ES-I3 (cell line): Measurements from ENCODE around the gene IRGC.

ENCODE experiments used
- H3K36me3 ChIP-seq: 2 replicates; pipeline ENCODE4 v1.6.1; 2013; ENCODE audit warnings: mild to moderate bottlenecking, low read length, control low read depth, moderate library complexity; ENCODE audit not compliant: insufficient read depth
- H3K4me1 ChIP-seq: 2 replicates; pipeline ENCODE4 v1.6.1; 2013; ENCODE audit warnings: mild to moderate bottlenecking, control low read depth, low read length; ENCODE audit not compliant: insufficient read depth
- H3K9ac ChIP-seq: 2 replicates; pipeline ENCODE4 v1.6.1; 2013; ENCODE audit warnings: low read depth, mild to moderate bottlenecking, low read length, moderate library complexity
- H3K9me3 ChIP-seq: 2 replicates; pipeline ENCODE4 v1.6.1; 2013; ENCODE audit warnings: mild to moderate bottlenecking, low read length, moderate library complexity; ENCODE audit not compliant: control insufficient read depth, insufficient read depth

IRGC gene

DNA sequence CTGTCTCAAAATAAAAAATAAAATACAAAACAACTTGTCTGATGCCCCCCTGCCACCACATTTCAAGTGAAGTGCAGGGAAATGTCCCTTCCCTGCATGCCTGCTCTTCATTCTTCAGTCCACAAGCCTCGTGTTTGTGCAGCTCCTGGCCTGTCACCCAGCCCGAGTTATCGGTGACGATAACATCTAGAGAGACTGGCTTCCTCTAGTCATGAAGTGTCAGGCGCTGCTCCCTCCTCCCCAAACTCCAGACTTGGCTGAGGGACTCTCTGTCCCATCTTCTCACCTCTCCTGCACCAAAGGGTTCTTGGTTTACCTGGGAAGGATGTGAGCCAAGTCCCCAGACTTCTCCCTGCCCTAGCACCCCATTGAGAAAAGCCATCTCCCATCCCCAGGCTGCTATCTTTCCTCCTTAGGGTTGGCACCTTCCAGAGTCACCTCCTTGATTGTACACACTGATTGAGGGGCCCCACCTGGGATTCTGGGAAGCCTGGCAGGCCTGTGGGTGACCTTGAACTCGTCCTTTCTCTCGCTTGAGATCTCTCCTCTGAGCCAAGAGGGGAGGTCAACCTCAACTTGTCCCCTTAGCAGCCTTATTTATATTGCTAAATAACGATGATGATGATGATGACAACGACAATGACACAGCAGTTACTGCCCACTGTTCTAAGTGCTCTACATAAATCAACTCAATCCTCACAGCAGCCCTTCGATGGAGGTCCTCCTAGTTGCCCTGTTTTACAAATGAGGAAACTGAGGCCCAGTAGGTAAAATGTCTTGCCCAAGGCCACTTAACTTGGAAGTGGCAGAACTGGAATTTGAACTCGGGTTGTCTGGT is 32.8 kb upstream of the IRGC start:
- no peaks in the 10 kb centered on the region for H3K36me3 ChIP-seq
- peaks cover 17% of the 10 kb centered on the region for H3K4me1 ChIP-seq
- H3K9me3 ChIP-seq = no peaks in the 10 kb centered on the region
- no peak overlapping the region for H3K9ac ChIP-seq

DNA sequence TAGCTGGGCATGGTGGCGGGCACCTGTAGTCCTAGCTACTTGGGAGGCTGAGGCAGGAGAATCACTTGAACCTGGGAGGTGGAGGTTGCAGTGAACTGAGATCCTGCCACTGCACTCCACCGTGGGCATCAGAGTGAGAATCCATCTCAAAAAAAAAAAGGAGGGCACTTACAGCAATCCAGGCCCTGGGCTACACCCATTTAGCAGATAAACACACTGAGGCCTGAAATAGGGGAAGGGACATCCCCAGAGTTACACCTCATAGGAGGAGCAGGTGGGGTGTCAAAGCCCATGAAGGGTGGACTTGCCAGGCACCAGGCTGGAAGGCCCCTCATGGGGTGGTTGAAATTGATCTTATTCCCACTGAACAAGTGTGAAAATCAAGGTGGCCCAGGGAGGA is 32.0 kb upstream of the IRGC start:
- Histone ChIP-seq H3K9me3 (no peaks in the 10 kb centered on the region), H3K36me3 (no peaks in the 10 kb centered on the region), H3K9ac (no peak overlapping the region), H3K4me1 (peaks cover 17% of the 10 kb centered on the region)

DNA sequence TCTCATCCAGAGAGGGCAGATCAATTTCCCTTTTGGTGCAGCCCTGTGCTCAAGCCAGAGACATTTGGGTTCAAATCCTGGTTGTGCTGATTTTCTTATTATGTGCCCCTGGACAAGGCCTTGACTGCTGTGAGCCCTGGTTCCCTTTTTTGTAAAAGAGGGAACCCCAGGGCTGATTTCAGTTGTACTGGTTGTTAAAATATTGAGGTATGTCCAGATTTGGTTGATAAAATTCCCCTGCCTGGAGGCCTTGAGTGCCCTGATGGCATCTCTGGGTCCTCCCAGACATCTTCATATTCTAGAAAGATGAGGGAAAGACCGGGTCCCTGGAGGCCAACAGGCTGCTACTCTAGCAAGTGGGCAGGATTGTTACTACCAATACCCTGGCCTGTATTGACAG is 31.6 kb upstream of the IRGC start:
- H3K9ac ChIP-seq = no peak overlapping the region
- no peaks in the 10 kb centered on the region for H3K36me3 ChIP-seq
- H3K4me1 ChIP-seq = peaks cover 17% of the 10 kb centered on the region
- H3K9me3 ChIP-seq = no peaks in the 10 kb centered on the region

DNA sequence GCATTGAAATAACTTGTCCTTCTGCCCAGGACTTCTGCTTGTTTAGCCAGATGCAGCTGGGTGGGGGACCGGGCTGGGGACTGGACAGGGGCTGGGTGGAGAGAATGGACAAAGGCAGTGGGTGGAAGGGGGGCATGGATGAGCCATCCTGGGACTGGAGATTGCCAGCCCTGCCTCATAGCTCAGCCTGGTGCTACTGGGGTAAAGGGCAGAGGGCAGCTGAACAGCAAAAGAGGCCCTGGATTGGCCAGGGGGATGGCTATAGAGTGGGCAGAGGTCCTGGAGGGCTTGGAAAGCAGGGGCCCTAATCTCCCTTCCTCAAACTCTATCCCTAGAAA is 28.2 kb upstream of the IRGC start:
- H3K4me1 ChIP-seq = peaks cover 17% of the 10 kb centered on the region

DNA sequence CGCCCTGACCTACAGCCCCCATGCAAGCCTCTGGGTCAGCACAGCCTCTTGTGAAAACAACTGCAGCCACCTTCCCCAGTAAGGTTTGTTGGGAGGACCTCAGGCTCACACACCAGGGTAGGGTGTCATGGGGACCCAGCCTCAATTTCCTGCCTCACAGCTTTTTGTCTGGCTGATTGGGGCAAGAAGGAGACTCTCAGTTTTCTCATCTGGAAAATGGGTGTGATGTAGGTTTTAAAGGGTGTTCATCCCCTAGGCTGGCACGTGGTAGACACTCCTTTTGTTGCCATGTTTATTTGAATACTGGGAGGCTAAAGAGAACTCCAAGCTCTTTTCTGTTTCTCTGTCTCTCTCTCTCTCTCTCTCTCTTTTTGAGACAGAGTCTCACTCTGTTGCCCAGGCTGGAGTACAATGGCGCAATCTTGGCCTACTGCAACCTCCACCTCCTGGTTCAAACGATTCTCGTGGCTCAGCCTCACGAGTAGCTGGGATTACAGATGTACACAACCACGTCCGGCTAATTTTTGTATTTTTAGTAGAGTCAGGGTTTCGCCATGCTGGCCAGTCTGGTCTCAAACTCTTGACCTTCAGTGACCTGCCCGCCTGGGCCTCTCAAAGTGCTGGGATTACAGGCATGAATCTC is 27.7 kb upstream of the IRGC start:
- no peak overlapping the region for H3K9ac ChIP-seq
- peaks cover 5% of the 10 kb centered on the region; the same call in 1 of the 2 replicates for H3K9me3 ChIP-seq
- H3K36me3 ChIP-seq = no peaks in the 10 kb centered on the region
- H3K4me1 ChIP-seq = peaks cover 17% of the 10 kb centered on the region

More for the DNA sequence above, 28.2 kb upstream of the IRGC start:
- Histone ChIP-seq H3K9ac (no peak overlapping the region), H3K36me3 (no peaks in the 10 kb centered on the region), H3K9me3 (peaks cover 5% of the 10 kb centered on the region; the same call in 1 of the 2 replicates)

DNA sequence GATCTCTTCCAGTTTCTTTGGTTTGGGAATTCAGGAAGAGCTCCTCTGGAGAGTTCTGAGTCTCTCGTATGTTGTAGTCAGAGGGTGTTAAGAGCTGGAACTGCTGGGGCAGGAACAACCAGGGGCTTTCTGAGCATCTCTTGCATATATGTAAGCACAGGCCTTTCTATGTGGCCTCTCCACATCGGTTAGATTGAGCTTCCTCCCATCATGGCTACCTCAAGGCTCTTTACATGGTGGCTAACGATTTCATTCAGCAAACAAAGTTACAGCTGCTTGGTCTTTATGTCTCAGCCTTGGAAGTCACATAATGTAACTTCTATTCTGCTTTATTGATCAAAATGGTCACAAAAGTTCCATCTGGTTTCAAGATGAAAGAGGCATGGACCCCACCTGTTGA is 25.4 kb upstream of the IRGC start:
- Histone ChIP-seq H3K9ac (no peak overlapping the region), H3K9me3 (peaks cover 5% of the 10 kb centered on the region; the same call in 1 of the 2 replicates), H3K4me1 (peaks cover 17% of the 10 kb centered on the region), H3K36me3 (no peaks in the 10 kb centered on the region)

DNA sequence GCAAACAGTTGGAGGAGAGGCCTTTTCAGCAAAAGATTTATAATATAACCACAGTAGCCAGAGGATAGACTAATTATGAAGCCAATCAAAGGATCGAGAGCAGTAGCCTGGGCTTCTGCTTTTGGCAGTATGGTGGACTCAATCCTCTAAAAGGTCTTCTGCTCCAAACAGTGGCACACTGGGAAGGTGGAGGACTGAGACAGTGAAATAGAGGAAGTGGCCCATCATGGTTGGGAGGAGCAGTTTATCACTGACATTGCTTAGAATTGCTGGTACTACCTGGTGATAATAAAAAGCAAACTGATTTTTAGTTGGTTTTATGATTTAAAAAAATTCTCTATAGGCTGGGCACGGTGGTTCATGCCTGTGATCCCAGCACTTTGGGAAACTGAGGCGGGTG is 25.0 kb upstream of the IRGC start:
- H3K9ac ChIP-seq = no peak overlapping the region
- H3K9me3 ChIP-seq = peaks cover 5% of the 10 kb centered on the region; the same call in 1 of the 2 replicates
- H3K36me3 ChIP-seq = no peaks in the 10 kb centered on the region
- H3K4me1 ChIP-seq = peaks cover 17% of the 10 kb centered on the region

DNA sequence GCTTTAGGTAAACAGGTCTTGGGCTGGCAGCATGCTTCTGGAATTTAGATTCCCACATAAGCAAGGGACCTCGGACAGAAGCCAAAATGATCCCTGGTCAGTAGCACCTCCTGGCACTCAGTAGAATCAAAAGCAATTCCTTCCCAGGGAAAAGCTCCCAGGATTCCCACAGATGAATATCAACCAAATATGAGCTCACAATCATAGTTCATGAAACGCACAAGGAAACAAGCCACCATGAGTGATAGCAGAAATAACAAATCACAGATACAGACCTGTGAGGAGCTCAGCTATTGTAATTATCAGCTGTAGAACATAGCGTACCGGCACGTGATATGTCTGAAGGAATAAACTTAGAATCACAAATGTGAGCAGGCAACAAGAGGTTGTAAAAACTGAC is 24.1 kb upstream of the IRGC start:
- Histone ChIP-seq H3K36me3 (no peaks in the 10 kb centered on the region), H3K9ac (no peak overlapping the region), H3K4me1 (peaks cover 12% of the 10 kb centered on the region), H3K9me3 (peaks cover 5% of the 10 kb centered on the region; the same call in 1 of the 2 replicates)

DNA sequence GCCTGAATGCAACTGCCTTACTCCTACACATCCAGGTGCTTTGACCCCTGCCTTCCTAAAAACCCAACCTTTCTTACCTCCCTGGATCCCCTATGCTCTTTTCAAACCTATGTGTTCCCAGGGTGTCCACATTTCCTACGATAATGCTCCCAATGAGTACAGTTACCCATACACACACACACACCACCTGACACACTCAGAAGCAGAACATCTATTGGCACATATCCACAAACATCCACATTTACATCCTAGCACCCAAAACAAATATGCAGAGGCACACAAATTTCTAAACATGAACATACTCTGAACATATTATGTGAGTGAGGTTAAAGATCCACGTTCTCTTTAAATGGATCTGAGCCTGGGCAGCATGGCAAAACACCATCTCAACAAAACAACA is 23.5 kb upstream of the IRGC start:
- peaks cover 6% of the 10 kb centered on the region; the same call in 1 of the 2 replicates for H3K4me1 ChIP-seq
- H3K9ac ChIP-seq = no peak overlapping the region
- H3K36me3 ChIP-seq = no peaks in the 10 kb centered on the region
- H3K9me3 ChIP-seq = peaks cover 5% of the 10 kb centered on the region; the same call in 1 of the 2 replicates

DNA sequence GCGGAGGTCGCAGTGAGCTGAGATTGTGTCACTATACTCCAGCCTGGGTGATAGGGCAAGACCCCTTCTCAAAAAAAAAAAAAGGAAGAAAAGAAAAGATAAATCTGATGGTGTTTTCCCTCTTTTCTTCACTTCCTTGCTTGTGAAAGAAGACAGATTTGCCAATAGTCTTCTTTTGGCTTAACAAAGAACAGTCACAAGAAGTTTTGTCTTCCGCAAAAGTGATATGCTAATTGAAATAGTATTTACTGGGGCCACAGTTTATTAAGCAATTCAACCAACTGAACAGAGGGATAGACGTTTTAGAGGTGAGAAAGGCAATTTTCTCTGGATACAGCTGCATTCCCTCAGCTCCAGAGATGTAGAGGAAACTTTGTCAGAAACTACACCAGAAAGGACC is 23.0 kb upstream of the IRGC start:
- H3K4me1 ChIP-seq = peaks cover 1% of the 10 kb centered on the region; the same call in 1 of the 2 replicates
- peaks cover 5% of the 10 kb centered on the region; the same call in 1 of the 2 replicates for H3K9me3 ChIP-seq
- H3K36me3 ChIP-seq = no peaks in the 10 kb centered on the region
- no peak overlapping the region for H3K9ac ChIP-seq

DNA sequence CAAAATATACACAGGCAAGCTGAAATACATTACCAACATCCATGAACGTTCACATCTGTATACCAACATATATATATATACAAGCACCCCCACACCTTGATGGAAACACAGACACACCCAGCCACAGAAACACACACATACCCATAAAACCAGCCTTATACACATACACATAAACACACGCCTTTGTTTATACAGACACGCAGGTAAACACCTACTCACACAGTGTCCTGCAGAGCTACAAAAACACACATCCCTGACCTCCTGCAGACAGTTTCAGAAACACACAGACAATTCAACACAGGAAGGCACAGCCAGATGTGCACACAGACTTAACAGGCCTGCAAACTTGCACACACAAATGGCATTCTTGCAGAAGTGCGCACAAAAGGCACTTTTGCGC is 21.3 kb upstream of the IRGC start:
- Histone ChIP-seq H3K9me3 (peaks cover 5% of the 10 kb centered on the region; the same call in 1 of the 2 replicates), H3K9ac (no peak overlapping the region), H3K36me3 (no peaks in the 10 kb centered on the region), H3K4me1 (no peaks in the 10 kb centered on the region)

DNA sequence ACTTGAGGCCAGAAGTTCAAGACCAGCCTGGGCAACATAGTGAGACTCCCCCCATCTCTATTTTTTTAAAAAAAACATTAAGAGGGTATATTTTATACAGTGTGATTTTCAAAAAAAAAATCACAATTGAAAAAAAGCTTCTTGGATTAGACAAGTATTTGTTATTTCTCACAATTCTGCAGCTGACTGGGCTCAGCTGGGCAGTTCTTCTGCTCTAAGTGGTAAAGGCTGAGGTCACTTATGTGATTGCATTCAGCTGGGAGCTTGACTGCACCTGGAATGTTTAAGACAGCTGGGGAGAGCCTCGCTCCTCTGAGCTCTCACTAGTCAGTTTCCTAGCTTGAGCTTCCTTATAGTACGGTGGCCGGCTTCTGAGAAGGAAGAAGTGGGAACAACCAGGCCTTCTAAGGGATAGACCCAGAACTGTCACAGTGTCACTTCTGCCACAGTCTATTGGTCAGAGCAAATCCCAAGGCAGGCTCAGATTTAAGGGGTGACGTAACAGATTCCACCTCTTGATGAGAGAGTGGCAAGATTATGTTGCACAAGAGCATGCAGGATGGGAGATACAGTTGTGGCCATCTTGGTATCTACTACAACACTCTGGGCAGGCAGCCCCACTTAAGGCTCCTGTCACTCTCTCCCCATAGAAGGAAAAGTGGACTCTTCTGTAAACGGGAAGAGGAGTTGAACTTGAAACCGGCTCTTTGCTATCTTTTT is 19.7 kb upstream of the IRGC start:
- no peaks in the 10 kb centered on the region for H3K36me3 ChIP-seq
- peaks cover 5% of the 10 kb centered on the region; the same call in 1 of the 2 replicates for H3K9me3 ChIP-seq
- H3K9ac ChIP-seq = no peak overlapping the region
- H3K4me1 ChIP-seq = peaks cover 3% of the 10 kb centered on the region; the same call in 1 of the 2 replicates

DNA sequence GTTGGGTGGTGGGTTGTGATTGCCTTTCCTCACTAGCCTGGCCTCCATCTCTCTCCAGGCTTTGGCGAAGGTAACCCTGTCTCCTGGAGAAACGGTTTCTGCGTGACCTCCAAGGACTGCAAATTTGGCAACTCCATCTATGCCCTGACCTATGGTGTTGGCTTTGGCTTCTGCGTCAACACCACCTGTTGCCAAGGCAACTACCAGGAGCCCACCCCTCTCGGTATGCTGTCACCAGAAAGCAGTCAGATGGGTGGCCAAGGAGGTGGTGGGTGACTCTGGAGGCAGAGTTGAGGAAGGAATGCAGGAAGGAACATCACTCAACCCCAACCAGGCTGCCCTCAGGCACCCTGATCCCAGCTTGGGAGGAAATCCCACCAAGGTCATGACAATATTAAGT is 18.6 kb upstream of the IRGC start:
- Histone ChIP-seq H3K9me3 (no peaks in the 10 kb centered on the region), H3K4me1 (peaks cover 3% of the 10 kb centered on the region; the same call in 1 of the 2 replicates), H3K9ac (no peak overlapping the region), H3K36me3 (no peaks in the 10 kb centered on the region)
